ENCODE data around the gene TMCC1.
"Not testable (repeated sequence)": the region's sequence is repeated elsewhere in the genome, so short reads cannot be mapped to it uniquely, and the experiment has no call there.

TMCC1 gene

DNA sequence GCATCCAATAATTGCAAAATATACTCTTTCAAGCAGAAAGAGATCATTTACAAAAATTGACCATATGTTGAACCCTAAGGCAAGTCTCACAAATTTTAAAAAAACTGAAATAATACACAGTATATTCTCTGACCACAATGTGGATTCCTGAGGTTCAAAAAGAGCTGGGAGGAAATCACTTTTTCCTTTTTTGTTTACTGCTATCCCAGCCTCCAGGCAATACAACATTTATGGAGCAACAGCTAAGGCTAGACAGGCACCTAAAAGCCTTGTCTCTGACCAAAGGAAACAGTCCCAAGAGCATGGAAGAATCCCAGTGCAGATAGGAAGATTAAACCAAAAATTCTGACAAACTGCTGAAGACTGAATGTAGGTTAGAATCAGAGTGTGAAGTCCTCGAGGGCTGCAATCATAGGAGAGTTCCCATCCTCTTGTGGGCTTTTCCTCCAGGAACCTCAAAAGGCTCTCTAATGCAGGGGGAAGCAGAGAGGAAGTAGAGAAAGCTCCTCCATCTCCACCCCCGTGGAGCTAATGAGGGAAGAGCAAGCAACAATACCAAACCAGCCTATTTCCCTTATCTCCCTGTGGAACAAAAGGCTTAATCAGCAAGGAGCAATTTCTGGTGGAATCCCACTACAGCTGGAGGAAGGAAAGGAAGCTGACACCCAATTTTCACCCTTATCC, 57.0 kb downstream of the TMCC1 start:
- Histone ChIP-seq H2AFZ (ENCODE audit: low read length) (no peak overlapping the region), H3F3A (ENCODE audit: low read depth) (no peaks in the 10 kb centered on the region), H3K79me2 (ENCODE audit: insufficient read depth, low read length) (peaks cover 29% of the 10 kb centered on the region; the same call in 1 of the 2 replicates), H3K27me3 (ENCODE audit: insufficient read depth, low read length, poor library complexity, severe bottlenecking) (no peaks in the 10 kb centered on the region), H3K9ac (ENCODE audit: low read depth, low read length, poor library complexity, severe bottlenecking) (no peak overlapping the region), H3K4me2 (ENCODE audit: low read depth, low read length, poor library complexity, severe bottlenecking) (no peak overlapping the region), H4K20me1 (ENCODE audit: insufficient read depth, low read length, poor library complexity, severe bottlenecking) (no peaks in the 10 kb centered on the region), H3K4me1 (ENCODE audit: insufficient read depth, low read length, poor library complexity, severe bottlenecking) (peaks cover 8% of the 10 kb centered on the region), H3K36me3 (ENCODE audit: insufficient read depth, low read length) (no peaks in the 10 kb centered on the region), H3K9me3 (ENCODE audit: insufficient read depth, low read depth, low read length) (no peaks in the 10 kb centered on the region), H3K9me2 (replicated peaks; ENCODE audit: low read depth, low read length) (no peaks in the 10 kb centered on the region), H3K4me3 (ENCODE audit: low read length, poor library complexity, severe bottlenecking) (no peak overlapping the region)
- TF ChIP-seq, protein P1, sequence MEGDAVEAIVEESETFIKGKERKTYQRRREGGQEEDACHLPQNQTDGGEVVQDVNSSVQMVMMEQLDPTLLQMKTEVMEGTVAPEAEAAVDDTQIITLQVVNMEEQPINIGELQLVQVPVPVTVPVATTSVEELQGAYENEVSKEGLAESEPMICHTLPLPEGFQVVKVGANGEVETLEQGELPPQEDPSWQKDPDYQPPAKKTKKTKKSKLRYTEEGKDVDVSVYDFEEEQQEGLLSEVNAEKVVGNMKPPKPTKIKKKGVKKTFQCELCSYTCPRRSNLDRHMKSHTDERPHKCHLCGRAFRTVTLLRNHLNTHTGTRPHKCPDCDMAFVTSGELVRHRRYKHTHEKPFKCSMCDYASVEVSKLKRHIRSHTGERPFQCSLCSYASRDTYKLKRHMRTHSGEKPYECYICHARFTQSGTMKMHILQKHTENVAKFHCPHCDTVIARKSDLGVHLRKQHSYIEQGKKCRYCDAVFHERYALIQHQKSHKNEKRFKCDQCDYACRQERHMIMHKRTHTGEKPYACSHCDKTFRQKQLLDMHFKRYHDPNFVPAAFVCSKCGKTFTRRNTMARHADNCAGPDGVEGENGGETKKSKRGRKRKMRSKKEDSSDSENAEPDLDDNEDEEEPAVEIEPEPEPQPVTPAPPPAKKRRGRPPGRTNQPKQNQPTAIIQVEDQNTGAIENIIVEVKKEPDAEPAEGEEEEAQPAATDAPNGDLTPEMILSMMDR (conservative IDR thresholded peaks at IDR 0.05; ENCODE audit: low read length), result no peak
- no peak for TF ChIP-seq EZH2phosphoT487 (IDR thresholded peaks at IDR 0.05; ENCODE audit: borderline replicate concordance)

DNA sequence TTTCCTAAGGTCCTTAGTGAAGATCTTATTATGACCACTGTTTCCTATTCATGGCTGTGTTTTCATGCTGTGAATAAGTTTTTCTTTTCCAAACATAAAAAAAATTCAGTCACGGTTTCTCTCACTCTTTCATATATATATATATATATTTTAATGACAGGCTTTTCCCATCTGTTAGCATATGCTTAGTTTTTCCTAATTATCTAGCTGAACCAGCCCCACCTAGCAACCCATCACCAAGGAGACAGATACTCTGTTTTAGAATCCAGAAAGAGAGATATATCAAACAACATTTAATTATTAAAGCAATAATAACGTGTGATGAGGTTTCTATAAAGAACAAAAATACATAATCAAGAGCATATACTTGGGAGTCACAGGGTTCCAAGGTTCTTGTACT, 58.3 kb downstream of the TMCC1 start:
- Histone ChIP-seq H3K36me3 (ENCODE audit: insufficient read depth, low read length) (no peaks in the 10 kb centered on the region), H3K27me3 (ENCODE audit: insufficient read depth, low read length, poor library complexity, severe bottlenecking) (no peaks in the 10 kb centered on the region), H3K79me2 (ENCODE audit: insufficient read depth, low read length) (peaks cover 29% of the 10 kb centered on the region; the same call in 1 of the 2 replicates), H3K9me2 (replicated peaks; ENCODE audit: low read depth, low read length) (no peaks in the 10 kb centered on the region), H2AFZ (ENCODE audit: low read length) (no peak overlapping the region), H3K9me3 (ENCODE audit: insufficient read depth, low read depth, low read length) (no peaks in the 10 kb centered on the region), H3K9ac (ENCODE audit: low read depth, low read length, poor library complexity, severe bottlenecking) (no peak overlapping the region), H3F3A (ENCODE audit: low read depth) (no peaks in the 10 kb centered on the region), H3K4me2 (ENCODE audit: low read depth, low read length, poor library complexity, severe bottlenecking) (no peak overlapping the region), H3K4me3 (ENCODE audit: low read length, poor library complexity, severe bottlenecking) (no peak overlapping the region), H4K20me1 (ENCODE audit: insufficient read depth, low read length, poor library complexity, severe bottlenecking) (no peaks in the 10 kb centered on the region), H3K4me1 (ENCODE audit: insufficient read depth, low read length, poor library complexity, severe bottlenecking) (peaks cover 8% of the 10 kb centered on the region)
- TF ChIP-seq, protein P1 (conservative IDR thresholded peaks at IDR 0.05; ENCODE audit: low read length), result no peak
- TF ChIP-seq EZH2phosphoT487 (IDR thresholded peaks at IDR 0.05; ENCODE audit: borderline replicate concordance), result no peak

DNA sequence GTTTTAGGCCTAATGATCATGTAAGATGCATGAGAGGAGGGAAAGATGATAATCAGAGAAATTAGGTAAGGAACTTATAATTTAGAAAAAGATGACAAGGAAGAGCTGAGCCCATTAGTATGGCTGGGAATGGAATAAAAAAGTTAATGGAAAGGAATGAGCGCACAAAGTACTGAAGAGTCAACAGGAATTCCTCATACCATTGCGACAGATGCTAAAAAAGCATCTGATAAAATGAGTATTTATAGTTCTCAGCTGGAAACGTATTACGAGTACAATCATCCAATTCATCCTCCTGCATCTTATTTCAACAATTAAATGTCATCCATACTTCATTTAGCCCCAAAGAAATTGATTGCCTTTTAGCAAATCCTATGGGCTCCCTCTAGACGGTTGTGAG, 58.9 kb downstream of the TMCC1 start:
- Histone ChIP-seq H3K4me3 (ENCODE audit: low read length, poor library complexity, severe bottlenecking) (no peak overlapping the region), H3K27me3 (ENCODE audit: insufficient read depth, low read length, poor library complexity, severe bottlenecking) (no peaks in the 10 kb centered on the region), H4K20me1 (ENCODE audit: insufficient read depth, low read length, poor library complexity, severe bottlenecking) (no peaks in the 10 kb centered on the region), H3F3A (ENCODE audit: low read depth) (no peaks in the 10 kb centered on the region), H3K9me2 (replicated peaks; ENCODE audit: low read depth, low read length) (no peaks in the 10 kb centered on the region), H3K4me1 (ENCODE audit: insufficient read depth, low read length, poor library complexity, severe bottlenecking) (peaks cover 8% of the 10 kb centered on the region), H3K9ac (ENCODE audit: low read depth, low read length, poor library complexity, severe bottlenecking) (no peak overlapping the region), H3K4me2 (ENCODE audit: low read depth, low read length, poor library complexity, severe bottlenecking) (no peak overlapping the region), H3K9me3 (ENCODE audit: insufficient read depth, low read depth, low read length) (no peaks in the 10 kb centered on the region), H3K36me3 (ENCODE audit: insufficient read depth, low read length) (no peaks in the 10 kb centered on the region), H3K79me2 (ENCODE audit: insufficient read depth, low read length) (peaks cover 29% of the 10 kb centered on the region; the same call in 1 of the 2 replicates), H2AFZ (ENCODE audit: low read length) (no peak overlapping the region)
- TF ChIP-seq EZH2phosphoT487 (IDR thresholded peaks at IDR 0.05; ENCODE audit: borderline replicate concordance), result no peak
- TF ChIP-seq, protein P1 (conservative IDR thresholded peaks at IDR 0.05; ENCODE audit: low read length), result no peak

DNA sequence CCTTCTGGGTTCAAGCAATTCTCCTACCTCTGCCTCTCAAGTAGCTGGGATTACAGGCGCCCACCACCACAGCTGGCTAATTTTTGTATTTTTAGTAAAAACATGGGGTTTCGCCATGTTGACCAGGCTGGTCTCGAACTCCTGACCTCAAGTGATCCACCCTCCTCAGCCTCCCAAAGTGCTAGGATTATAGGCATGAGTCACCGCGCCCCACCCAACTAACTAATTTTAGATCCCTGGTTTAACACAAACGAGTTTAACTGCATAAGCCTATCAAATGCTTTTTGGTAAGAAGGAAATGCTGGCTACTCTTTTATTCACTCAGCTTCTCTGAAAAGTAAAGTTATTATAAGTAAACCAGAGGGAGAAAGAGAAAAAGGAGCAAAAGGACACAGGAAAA, 61.6 kb downstream of the TMCC1 start:
- Histone ChIP-seq H3K79me2 (ENCODE audit: insufficient read depth, low read length) (peaks cover 32% of the 10 kb centered on the region; the same call in 1 of the 2 replicates), H3K4me1 (ENCODE audit: insufficient read depth, low read length, poor library complexity, severe bottlenecking) (peaks cover 22% of the 10 kb centered on the region)
- H3K36me3 ChIP-seq (ENCODE audit: insufficient read depth, low read length); H3K9ac ChIP-seq (ENCODE audit: low read depth, low read length, poor library complexity, severe bottlenecking); H3K27me3 ChIP-seq (ENCODE audit: insufficient read depth, low read length, poor library complexity, severe bottlenecking); H3K4me2 ChIP-seq (ENCODE audit: low read depth, low read length, poor library complexity, severe bottlenecking); H3K4me3 ChIP-seq (ENCODE audit: low read length, poor library complexity, severe bottlenecking); H3K9me2 ChIP-seq (replicated peaks; ENCODE audit: low read depth, low read length); H4K20me1 ChIP-seq (ENCODE audit: insufficient read depth, low read length, poor library complexity, severe bottlenecking); H3F3A ChIP-seq (ENCODE audit: low read depth); H2AFZ ChIP-seq (ENCODE audit: low read length); H3K9me3 ChIP-seq (ENCODE audit: insufficient read depth, low read depth, low read length): not testable (repeated sequence)
